ENCODE data around the gene LOXHD1. TPM values are rescaled to one million over a fixed set of nuclear protein-coding genes. Genes with fewer than 3 reads are reported as not detected.
A peak's percentile ranks its signal among the peaks of the same experiment; 100 is the strongest.

Gene LOXHD1
- total RNA-seq, 1 donor from 2014 or later = 0.62 TPM

- intact Hi-C loops (cut with DNase I) = loop anchor here (5.0 kb wide), 1 partner anchor 97 kb away; the partner anchor contains the start of gene LOXHD1
- ATAC-seq (ENCODE audit: poor library complexity) (no peak), DNase-seq (no peak)
Measured at GRCh38 chr18:46559946-46560670, 96.9 kb downstream of the LOXHD1 start.

DNA sequence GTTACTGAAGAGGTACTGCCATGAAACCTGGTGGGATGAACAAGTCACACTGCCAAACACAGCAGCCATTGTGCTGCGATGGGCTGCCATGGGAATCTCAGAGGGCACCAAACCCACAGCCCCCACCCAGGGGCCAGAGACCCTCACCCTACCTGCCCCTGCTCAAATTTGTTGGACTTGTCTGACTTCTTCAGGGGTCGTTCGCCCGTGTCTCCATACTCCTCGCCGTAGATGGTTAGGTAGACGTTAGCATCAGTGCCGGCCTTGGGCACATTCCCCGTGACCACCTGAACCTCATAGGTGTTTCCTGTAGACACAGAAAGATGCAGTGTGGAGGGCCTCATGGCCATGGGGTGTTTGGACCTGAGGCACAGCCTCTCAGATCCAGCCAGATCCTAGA lies 97.7 kb downstream of the LOXHD1 start:
- DNase-seq (no peak), ATAC-seq (ENCODE audit: poor library complexity) (no peak)
- intact Hi-C loops (cut with DNase I) = loop anchor here (5.0 kb wide), 1 partner anchor 98 kb away; the partner anchor contains the start of gene LOXHD1

GRCh38 chr18:46556590-46557206 lies 100.3 kb downstream of the LOXHD1 start:
- DNase-seq = no peak
- no peak for ATAC-seq (ENCODE audit: poor library complexity)
- intact Hi-C loops (cut with DNase I) = loop anchor here (5.0 kb wide), 1 partner anchor 101 kb away; the partner anchor contains the start of gene LOXHD1

GRCh38 chr18:46555724-46556123 lies 101.3 kb downstream of the LOXHD1 start:
- DNase-seq (no peak), ATAC-seq (ENCODE audit: poor library complexity) (peak; percentile 58)
- intact Hi-C loops (cut with DNase I) = loop anchor here (5.0 kb wide), 1 partner anchor 102 kb away; the partner anchor contains the start of gene LOXHD1

- no peak for DNase-seq
- ATAC-seq (ENCODE audit: poor library complexity) = no peak
- intact Hi-C loops (cut with DNase I) = loop anchor here (5.0 kb wide), 1 partner anchor 102 kb away; the partner anchor contains the start of gene LOXHD1
Measured at GRCh38 chr18:46555213-46555612, 101.8 kb downstream of the LOXHD1 start.

DNA sequence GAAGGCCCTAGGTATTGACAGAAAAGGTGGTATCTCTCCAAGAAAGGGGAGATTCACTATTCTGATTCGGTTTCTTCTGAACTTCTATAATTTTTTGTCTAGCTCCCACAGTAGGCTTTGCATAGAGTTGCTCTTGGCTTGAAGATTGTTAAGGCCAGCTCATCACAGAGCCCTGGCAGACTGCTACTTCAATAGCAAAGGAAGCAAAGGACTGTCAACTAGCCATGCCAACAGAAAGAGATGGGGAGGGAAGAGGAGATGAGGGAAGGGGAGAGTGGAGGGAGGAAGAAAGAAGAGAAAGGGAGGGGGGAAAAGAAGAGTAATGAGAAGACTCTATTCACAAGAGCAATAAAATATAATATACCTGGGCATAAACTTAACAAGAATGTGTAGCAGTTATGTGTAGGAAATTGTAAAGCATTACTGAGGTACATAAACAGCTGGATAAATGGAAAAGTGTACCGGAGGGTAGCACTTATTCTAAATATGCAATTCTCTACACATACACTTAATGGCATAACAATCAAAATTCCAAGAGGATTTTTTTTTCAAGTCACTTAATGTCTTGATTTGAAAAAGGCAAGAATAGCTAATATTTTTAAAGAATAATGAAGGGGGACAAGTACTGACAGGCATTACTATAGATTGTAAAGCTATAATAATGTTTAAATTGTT lies 102.5 kb downstream of the LOXHD1 start:
- ATAC-seq (ENCODE audit: poor library complexity) (no peak), DNase-seq (no peak)
- intact Hi-C loops (cut with DNase I) = loop anchor here (5.0 kb wide), 1 partner anchor 103 kb away; the partner anchor contains the start of gene LOXHD1

DNA sequence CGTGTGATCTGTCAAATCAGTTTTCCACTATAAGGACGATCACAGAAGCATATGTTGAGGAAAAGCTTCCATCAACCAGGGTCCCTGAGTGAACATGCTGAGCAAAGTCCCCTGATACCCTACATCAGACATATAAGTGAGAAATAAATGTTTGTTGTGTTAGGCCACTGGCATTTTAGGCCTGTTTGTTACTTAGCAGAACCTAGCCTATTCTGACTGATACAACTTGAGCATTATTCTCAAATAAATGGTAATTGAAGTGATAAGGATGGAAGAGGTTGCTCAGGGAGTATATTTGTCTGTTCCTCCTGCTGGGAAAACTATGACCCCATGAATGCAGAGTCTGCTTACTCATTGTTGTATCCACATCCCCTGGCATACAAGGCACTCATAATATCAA lies 106.4 kb downstream of the LOXHD1 start:
- intact Hi-C loops (cut with DNase I) = no loop called here
- ATAC-seq (ENCODE audit: poor library complexity) = no peak
- no peak for DNase-seq

- intact Hi-C loops (cut with DNase I) = no loop called here
- DNase-seq (no peak), ATAC-seq (ENCODE audit: poor library complexity) (no peak)
Measured at GRCh38 chr18:46547520-46547919, 109.5 kb downstream of the LOXHD1 start.

GRCh38 chr18:46546111-46546640 lies 110.8 kb downstream of the LOXHD1 start:
- intact Hi-C loops (cut with DNase I) = no loop called here
- no peak for DNase-seq
- ATAC-seq (ENCODE audit: poor library complexity) = no peak

DNA sequence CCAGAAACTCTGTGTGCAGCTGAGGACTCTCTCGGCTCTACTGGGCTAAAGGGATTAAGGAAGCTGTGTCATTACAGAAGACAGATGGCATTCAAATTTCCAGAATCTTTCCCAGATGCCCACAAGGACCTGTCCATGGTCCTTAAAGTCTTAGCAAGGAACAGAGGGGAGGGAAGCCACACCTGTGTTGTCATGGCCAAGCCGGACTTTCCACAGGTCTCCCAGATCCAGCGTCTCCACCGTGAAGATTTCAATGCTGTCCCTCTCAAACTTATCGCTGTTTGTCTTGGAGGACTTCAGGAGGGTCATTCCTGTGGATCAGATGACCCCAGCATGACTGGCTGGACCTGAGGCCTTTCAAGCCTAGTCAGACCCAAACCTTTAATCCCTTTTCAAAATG lies 114.5 kb downstream of the LOXHD1 start:
- no peak for ATAC-seq (ENCODE audit: poor library complexity)
- no peak for DNase-seq
- intact Hi-C loops (cut with DNase I) = no loop called here

DNA sequence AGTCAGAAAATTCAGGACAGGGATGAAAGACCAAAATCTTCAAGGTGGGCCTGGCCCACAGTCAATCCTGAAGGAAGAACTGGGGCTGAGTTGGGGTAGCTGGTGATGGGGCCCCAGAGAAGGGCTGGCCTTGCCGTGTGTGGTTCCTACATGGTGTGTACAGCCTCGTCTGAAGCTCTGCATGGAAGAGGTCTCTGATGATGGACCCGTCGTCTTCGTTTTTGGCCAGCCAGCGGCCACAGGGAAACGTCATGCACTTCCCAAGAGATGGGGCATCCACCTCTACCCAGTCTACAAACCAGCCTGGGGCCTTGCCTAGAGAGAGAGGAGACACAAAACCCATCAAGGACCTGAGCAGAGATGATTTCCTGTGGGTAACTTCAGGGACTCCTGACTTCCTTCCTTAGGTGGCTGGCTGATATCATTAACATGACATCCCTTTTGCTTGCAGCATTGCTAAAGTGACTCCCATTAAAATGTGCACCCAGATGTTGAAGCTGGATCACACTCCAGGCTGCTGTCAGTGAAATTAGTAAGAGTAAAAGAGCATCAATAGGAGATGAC lies 115.3 kb downstream of the LOXHD1 start:
- intact Hi-C loops (cut with DNase I) = no loop called here
- DNase-seq (no peak), ATAC-seq (ENCODE audit: poor library complexity) (no peak)

DNA sequence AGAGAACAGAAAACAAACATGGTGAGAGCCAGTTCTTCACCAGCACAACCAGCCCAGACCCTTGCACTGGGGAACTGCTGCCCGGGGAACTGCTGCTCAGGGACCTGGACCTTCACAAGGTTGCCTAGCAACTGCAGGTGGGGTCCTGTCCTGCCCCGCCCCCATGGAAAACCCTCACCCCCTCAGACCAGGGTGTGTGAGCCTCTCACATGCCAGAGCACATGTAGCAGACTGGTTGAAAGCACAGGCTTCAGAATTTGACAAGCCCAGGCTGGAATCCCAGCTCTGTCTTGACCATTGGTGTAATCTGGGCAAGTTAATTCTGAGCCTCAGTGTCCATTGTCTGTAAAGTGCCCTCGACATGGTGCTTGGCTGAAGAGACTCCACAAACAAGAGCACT lies 118.6 kb downstream of the LOXHD1 start:
- ATAC-seq (ENCODE audit: poor library complexity) (no peak), DNase-seq (no peak)
- intact Hi-C loops (cut with DNase I) = no loop called here

DNA sequence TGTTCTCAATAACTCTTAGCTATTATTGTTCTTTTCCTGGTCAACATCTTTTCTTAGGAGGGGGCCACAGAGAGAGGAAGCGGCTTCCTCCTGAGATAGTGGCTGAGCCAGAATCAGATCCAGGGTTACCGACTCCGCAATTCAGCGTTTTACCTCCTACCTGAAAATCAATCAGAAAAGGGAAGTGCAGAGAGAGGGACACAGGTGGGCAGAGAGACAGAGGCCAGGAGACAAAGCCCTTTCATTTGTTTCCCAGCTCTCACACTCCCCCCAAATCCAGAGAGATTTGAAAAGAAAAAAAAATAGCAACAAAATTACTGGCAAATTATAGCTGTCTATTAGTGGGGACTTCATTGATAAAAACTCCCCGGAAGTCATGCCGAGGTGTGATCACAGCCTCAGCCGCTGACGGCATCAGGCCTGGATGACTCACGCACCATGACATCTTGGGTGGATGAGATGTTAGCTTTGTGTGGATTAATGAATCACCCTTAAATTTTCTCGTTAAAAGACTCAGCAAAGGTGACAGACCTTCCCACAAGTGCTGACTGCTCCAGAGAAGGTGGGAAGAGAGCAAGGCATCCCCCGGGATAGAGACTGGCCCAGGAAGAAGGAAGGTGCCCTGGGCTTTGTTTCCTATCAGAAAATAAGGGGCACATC lies 120.7 kb downstream of the LOXHD1 start:
- DNase-seq (no peak), ATAC-seq (ENCODE audit: poor library complexity) (no peak)
- intact Hi-C loops (cut with DNase I) = no loop called here

GRCh38 chr18:46531482-46531881 lies 125.5 kb downstream of the LOXHD1 start:
- intact Hi-C loops (cut with DNase I) = no loop called here
- ATAC-seq (ENCODE audit: poor library complexity) (no peak), DNase-seq (no peak)

DNA sequence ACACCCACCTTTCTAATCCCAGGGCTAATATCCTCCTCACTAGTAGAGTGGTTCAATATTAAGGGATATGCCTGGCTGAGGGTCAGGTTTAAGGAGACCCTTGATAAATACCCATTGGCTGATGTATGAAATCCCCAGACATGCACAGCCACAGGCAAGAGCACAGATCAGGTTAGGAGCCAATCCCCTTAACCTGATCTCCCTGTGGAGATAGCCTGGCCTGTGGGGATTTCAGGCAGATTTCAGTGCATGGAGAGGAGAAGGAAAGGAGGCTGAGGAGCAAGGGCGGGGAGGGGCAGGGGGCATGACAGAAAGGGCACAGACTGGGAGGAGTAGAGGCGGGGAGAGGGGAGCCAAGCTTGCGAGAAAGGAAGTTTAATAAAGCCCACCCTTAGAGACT lies 129.0 kb downstream of the LOXHD1 start:
- ATAC-seq (ENCODE audit: poor library complexity) (no peak), DNase-seq (no peak)
- intact Hi-C loops (cut with DNase I) = loop anchor here (10.0 kb wide), 1 partner anchor 383 kb away; no protein-coding TSS in a partner anchor

DNA sequence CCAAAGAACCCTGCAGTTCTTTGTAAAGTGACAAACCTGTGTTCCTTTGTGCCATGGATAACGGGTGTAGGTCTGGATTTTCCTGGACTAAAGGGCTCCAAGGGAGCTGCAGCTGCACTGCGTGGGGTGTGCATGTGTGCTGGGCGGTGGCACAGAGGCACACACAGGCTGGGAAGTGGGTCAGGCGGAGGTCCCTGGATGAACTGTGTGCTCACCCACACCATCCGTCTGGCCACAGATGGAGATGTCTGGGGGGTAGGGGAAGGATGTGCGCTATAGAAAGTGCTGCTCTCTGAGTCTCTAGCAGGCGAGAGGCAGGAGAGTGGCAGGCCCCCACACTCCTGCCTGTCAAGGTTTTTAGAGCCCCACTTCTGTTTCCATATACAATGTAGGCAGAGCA lies 137.2 kb downstream of the LOXHD1 start:
- ATAC-seq (ENCODE audit: poor library complexity) (no peak), DNase-seq (no peak)
- intact Hi-C loops (cut with DNase I) = loop anchor here (10.0 kb wide), 3 partner anchors 75 to 375 kb away; no protein-coding TSS in a partner anchor

DNA sequence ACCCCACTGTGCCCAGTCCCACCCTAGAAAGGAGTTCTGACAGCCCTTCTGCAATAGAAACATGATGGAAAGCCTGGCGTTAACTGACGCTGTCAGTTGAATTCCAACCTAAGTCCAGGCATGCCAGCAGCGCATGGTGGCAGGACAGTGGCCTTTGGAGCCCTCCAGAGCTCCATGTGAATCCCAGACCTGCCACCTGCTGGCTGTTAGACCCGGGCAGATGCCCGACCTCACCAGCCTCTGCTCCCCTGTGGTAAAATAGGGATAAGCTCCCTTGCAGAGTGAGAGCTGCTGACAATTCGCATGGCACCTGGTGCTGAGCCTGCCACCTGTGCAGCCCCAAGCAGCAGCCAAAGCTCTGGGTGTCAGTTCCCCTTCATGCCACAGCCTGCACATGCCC lies 138.6 kb downstream of the LOXHD1 start:
- DNase-seq = peak; percentile 71
- intact Hi-C loops (cut with DNase I) = loop anchor here (10.0 kb wide), 2 partner anchors 74 to 234 kb away; no protein-coding TSS in a partner anchor
- peak; percentile 95 for ATAC-seq (ENCODE audit: poor library complexity)

DNA sequence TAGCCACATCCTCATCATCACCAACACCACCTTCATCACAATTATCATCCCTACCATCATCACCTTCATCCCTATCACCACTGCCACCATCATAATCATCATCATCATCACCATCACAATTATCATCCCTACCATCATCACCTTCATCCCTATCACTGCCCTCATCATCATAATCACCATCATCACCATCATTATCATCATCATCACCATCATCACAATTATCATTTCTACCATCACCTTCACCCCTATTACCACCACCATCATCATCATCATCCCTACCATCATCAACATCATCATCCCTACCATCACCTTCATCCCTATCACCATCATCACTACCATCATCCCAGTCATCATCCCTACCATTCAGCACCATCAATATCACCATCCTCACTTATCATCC lies 140.5 kb downstream of the LOXHD1 start:
- DNase-seq (no peak), ATAC-seq (ENCODE audit: poor library complexity) (no peak)
- intact Hi-C loops (cut with DNase I) = loop anchor here (10.0 kb wide), 2 partner anchors 72 to 232 kb away; no protein-coding TSS in a partner anchor
